Stimulated activated CD4-positive, alpha-beta T cell treated with anti-CD3 and anti-CD28 coated beads, Interleukin-15, amount 100 ng/mL, for 24 hours (primary cell): ENCODE data around the gene AK8.

Source experiments
- DNase-seq: peaks from one replicate; pipeline ENCODE4 v3.0.0-alpha.2; 2020

AK8 gene

GRCh38 chr9:132824951-132825350 is 53.1 kb downstream of the AK8 start:
- DNase-seq = no peak

- no peak for DNase-seq
Observed at GRCh38 chr9:132824151-132824550, 53.9 kb downstream of the AK8 start.

- no peak for DNase-seq
Observed at GRCh38 chr9:132823370-132824145, 54.5 kb downstream of the AK8 start.

GRCh38 chr9:132820169-132820944 is 57.7 kb downstream of the AK8 start:
- no peak for DNase-seq

GRCh38 chr9:132818588-132818987 is 59.5 kb downstream of the AK8 start:
- no peak for DNase-seq

- DNase-seq = no peak
Observed at GRCh38 chr9:132814937-132815336, 63.1 kb downstream of the AK8 start.

GRCh38 chr9:132813115-132813771 is 64.8 kb downstream of the AK8 start:
- DNase-seq = no peak

- DNase-seq = no peak
Observed at GRCh38 chr9:132811985-132812384, 66.1 kb downstream of the AK8 start.

GRCh38 chr9:132810314-132810713 is 67.8 kb downstream of the AK8 start:
- no peak for DNase-seq

GRCh38 chr9:132809677-132810271 is 68.3 kb downstream of the AK8 start:
- no peak for DNase-seq

- DNase-seq = no peak
Observed at GRCh38 chr9:132808645-132809044, 69.4 kb downstream of the AK8 start.

GRCh38 chr9:132806723-132807421 is 71.2 kb downstream of the AK8 start:
- no peak for DNase-seq

GRCh38 chr9:132806306-132806705 is 71.8 kb downstream of the AK8 start:
- no peak for DNase-seq

- DNase-seq = no peak
Observed at GRCh38 chr9:132804576-132805295, 73.3 kb downstream of the AK8 start.

GRCh38 chr9:132802121-132802795 is 75.8 kb downstream of the AK8 start:
- no peak for DNase-seq

- no peak for DNase-seq
Observed at GRCh38 chr9:132801659-132802058, 76.4 kb downstream of the AK8 start.

- DNase-seq = peak; percentile 71
Observed at GRCh38 chr9:132800038-132800648, 77.9 kb downstream of the AK8 start.

GRCh38 chr9:132798817-132799790 is 79.0 kb downstream of the AK8 start:
- DNase-seq = no peak

GRCh38 chr9:132797861-132798659 is 80.0 kb downstream of the AK8 start:
- DNase-seq = no peak
